ENCODE measurements around the gene GBX1.

GBX1 gene

DNA sequence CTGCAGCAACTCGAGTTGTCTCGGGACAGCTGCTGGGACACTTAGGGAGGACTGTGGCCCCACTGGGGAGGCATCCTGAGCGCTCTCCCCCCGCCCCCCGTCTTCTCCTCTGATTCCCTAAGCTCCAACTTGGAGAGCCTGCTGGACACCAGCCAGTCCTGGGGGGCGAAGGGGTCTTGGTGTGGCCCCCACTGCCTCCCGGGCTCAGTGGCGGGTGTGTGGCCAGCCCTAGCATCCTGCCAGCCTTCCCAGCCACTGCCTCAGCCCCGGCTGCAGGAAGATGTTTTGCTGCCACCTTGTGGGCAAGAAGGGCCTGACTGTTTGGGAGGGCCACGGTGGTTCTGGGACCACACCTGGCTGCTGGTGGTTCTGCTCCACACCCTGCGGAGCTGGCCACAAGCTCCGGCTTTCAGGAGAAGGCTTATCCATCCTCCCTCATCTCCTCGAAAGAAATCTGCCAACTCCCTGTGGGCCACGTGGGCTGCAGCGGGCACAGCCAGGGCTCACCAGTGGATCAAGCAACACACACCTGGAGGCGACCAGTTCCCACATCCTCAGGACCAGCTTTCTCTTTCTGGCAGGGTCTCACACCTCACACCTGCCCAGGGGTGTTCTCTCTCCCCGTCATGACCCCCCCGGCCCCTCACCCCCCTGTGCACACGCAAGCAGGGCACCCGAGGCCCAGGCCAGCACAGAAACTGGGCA is 56.4 kb downstream of the GBX1 start:
- peak; percentile 72 to 80 for DNase-seq

DNA sequence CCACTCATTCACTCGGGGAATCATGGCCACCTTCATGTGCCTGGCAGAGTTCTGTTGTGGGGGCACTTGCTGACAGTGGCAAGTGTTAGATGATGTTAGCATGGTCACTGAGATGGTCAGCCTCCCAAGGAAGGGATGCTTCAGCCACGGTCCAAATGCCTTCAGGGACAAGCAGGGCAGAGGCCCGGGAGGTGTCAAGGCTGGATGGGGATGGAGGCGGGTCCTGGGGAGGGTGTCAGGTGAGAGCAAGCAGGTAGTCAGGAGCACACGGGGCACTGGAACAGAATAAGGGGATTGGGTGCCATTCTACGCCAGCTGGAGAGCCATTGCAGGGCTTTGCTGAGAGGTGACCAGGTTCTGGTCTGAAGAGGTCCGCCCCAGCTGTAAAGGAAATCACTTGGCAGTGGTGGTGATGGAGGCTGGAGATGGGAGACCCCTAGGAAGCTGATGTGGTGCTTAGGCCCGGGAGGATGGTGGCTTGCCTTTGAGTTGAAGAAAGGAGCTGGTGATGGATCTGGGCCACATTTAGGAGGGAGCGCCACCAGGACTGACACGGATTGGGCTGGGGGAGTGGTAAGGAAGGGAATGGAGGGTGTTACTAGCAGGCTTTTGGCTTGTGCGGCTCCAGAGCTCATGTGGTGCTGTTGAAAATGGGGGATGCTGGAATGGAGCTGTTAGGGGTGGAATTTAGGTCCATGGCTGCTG is 57.1 kb downstream of the GBX1 start:
- DNase-seq, result no peak

- DNase-seq, result no peak
These were observed 58.1 kb downstream of the GBX1 start for GRCh38 chr7:151109094-151110048.

- DNase-seq, result no peak
These were observed 59.6 kb downstream of the GBX1 start for GRCh38 chr7:151107882-151108281.

DNA sequence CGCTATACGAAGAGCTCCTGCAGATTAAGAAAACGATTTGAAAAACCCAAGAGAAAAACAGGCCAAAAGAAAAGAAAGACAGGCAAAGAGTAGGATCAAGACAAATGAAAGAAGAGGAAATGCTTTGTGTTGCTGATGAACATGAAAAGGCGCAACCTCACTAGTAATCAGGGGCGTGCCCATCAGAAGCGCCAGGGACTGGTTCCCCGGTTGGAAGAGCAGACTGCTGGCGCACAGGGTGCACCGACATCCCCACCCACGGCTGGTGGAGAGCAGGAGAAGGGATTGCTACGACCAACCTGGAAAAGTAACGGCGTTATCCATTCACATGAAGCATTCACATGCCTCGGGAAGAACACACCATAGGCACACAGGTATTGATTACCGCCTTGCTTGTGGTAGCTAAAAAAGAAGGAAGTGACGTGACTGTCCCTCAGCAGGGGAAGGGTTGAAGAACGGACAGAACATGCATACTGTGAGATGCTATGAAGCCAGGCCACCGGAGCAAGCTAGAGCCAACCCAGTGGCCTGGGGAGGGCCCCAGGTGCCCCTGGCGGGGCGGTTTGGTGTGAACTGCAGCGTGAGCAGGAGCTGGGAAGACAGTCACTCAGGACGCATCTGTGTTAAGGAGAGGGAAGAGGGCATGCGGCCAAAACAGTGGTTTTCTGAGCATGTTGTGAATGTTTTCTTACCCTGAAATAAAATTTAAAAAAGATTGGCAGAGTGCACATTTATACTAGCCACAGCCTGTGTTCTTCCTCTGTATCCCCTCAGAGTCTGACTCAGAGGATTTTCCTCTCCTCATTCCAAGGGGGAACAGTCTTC is 62.9 kb downstream of the GBX1 start:
- no peak for DNase-seq

DNA sequence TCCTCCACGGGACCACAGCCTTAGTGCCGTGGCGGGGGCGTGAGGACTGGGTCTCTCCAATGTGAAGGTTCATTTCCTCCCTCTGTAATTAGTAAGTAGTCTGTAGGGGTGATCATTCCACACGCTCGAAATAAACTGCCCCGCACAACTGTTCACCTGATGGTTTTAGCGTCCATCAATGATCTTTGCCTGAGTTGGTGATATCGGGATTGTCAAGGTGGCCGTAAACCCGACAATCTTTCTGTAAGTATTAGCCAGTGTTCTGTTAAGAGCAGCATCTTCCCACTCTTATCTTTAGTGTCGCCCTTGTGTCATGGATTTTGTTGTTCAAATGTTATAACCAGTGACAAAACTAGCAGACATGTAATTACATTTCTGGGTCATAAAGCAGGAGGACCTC is 63.5 kb downstream of the GBX1 start:
- no peak for DNase-seq

GRCh38 chr7:151102991-151103390 is 64.5 kb downstream of the GBX1 start:
- DNase-seq, result no peak

DNA sequence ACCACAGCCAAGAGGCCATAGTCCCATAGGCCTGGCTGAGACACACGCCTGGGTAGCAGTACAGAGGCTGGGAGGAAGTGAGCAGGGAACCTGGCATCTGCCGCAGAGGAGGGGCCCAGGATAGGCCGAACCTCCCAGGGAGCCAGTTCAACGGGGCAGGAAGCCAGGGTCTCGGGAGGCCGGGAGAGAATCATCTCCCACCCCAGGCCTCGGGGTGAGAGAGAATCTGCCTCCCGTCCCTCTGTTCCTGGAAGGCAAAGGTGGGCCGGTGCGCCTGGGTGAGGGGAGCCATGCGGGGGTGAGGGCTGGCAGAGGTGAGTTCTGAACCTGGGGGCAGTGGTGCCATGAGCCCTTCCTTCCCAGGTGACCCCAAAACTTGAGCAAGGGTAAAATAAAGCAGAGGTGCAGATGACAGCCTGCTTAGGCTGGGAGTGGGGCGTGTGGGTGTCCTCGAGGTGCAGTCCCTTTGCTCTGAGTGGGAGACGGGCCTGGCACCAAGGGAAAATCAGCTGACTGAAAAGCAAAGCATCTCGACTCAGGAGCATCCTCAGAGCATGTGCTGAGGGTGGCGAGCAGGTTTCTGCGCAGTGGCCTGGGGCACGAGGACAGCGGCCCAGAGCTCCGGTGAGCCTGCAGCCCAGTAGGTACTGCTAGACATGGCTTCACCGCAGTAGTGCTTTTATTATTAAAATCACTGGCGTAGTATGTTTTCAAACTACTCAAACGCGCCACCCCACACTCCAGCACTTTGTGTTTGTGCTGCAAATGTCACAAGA is 65.7 kb downstream of the GBX1 start:
- DNase-seq, result no peak

DNA sequence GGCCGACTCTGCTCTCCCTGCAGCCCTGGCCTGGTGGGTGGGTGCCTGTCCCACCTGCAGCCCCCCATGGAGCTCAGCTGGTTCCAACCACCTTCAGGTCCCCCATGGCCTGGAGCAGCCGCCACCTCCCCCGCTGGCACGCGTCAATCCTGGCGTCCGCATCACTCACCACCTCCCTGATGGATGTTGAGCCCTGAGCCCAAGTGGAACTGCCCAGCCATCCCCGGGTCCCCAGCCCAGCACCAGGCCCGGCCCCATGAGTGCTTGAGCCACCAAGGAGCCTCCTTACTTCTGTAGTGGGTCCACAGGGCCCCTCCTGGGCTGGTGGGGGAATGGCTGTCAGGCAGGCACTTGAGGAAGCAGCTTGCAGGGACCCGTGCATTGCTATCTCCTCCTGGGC is 66.6 kb downstream of the GBX1 start:
- no peak for DNase-seq

DNA sequence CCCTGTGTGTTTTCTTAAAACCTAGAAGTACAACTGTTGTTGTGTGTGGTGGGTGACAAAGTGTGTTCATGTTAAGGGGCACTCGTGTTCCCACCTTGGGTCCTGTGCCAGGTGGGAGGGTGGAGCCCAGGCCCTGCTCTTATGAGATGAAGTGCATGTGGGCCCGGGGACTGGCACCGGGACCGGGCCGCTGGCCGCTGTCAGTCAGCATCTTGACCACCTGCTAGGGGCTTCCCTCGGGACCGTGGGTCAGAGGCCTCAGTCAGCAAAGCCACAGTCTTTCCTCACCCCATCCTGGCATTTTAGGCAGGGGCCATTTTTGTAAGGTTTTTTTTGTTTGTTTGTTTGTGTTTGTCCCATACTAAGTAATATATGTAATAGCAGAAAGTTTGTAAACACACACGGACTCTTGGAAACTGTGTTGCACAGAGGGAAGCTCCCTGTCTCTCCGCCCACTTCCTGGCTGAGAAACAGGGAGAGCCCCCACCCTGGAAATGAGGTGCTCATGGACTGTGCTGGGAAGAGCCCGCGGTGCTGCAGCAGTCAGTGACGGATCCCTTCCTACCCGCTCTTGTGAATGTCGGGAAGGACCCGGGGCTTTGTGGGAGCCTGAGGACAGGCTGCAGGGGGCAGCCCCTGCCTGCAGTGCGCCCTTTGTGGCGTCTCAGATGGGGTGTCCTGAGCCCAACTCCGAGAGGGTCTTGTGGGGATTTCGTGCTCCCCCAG is 67.8 kb downstream of the GBX1 start:
- DNase-seq, result no peak
